ENCODE results near the gene VPS50.
A peak's percentile ranks its signal among the peaks of the same experiment; 100 is the strongest.

Gene VPS50

GRCh38 chr7:93196336-93196735, 35.8 kb upstream of the VPS50 start:
- DNase-seq (ENCODE audit: low read depth) = peak; percentile 27
- no peak for TF ChIP-seq POLR2A (IDR thresholded peaks at IDR 0.05; ENCODE audit: extremely low read depth, insufficient read length)
- TF ChIP-seq, protein P1, sequence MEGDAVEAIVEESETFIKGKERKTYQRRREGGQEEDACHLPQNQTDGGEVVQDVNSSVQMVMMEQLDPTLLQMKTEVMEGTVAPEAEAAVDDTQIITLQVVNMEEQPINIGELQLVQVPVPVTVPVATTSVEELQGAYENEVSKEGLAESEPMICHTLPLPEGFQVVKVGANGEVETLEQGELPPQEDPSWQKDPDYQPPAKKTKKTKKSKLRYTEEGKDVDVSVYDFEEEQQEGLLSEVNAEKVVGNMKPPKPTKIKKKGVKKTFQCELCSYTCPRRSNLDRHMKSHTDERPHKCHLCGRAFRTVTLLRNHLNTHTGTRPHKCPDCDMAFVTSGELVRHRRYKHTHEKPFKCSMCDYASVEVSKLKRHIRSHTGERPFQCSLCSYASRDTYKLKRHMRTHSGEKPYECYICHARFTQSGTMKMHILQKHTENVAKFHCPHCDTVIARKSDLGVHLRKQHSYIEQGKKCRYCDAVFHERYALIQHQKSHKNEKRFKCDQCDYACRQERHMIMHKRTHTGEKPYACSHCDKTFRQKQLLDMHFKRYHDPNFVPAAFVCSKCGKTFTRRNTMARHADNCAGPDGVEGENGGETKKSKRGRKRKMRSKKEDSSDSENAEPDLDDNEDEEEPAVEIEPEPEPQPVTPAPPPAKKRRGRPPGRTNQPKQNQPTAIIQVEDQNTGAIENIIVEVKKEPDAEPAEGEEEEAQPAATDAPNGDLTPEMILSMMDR (IDR thresholded peaks at IDR 0.05; ENCODE audit: low read depth, low read length) = no peak
- no peak for TF ChIP-seq MYC (IDR thresholded peaks at IDR 0.05; ENCODE audit: low read depth, low read length)
- no peak for TF ChIP-seq MAX (IDR thresholded peaks at IDR 0.05; ENCODE audit: low read depth, low read length)
- no peak overlapping the region for H3K4me3 ChIP-seq (ENCODE audit: low read depth, low read length)

DNA sequence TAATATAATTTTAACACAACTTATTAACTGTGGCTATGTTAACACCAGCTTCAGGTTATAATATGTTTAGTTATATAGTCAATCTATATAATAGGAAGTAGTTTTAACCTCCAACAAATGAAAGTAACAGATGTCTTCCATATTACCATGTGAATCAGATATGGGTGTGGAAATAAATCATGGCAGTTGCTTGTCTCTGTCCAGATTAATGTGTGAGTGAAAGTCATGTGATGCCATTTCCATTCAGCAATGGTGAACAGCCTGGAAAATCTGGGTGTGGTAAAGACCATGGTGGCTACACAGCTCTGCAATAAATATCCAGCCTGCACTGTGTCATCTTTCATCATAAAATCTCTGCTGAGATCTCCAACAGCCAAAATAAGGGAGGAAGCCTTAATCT, 33.7 kb upstream of the VPS50 start:
- H3K4me3 ChIP-seq (ENCODE audit: low read depth, low read length) = no peak overlapping the region
- TF ChIP-seq, protein P1 (IDR thresholded peaks at IDR 0.05; ENCODE audit: low read depth, low read length) = no peak
- TF ChIP-seq MYC (IDR thresholded peaks at IDR 0.05; ENCODE audit: low read depth, low read length) = no peak
- TF ChIP-seq MAX (IDR thresholded peaks at IDR 0.05; ENCODE audit: low read depth, low read length) = no peak
- no peak for TF ChIP-seq POLR2A (IDR thresholded peaks at IDR 0.05; ENCODE audit: extremely low read depth, insufficient read length)
- DNase-seq (ENCODE audit: low read depth) = no peak

DNA sequence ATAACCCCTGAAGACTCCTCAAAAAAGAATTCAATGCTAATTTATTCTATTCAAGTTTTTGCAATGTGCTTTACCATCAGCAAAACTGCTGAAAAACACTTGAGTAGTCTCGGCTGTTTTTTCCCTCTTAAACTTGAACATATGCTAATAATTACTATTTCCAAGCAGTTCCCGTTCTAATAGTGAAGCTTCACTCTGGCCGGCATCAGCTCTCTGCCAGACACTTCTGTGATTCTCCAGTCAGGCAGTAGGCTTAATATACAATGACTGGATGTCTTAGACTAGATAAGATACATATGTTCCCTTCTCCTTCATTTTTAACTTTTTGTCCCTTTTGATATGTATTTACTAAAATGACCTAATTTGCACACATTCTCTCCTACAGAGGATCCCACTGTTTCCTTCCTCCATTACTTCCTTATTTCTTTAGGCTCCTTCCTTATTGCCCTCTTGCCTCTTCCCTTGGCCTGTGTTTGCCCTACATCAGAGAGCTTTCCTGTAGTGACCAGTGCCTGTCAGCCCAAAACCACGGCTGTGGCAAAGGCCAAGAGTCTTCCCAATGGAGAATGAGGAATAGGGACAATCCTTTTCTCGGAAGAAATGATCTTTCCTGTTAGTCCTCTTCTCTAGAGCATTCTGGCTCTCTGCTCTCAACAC, 29.4 kb upstream of the VPS50 start:
- no peak overlapping the region for H3K4me3 ChIP-seq (ENCODE audit: low read depth, low read length)
- no peak for DNase-seq (ENCODE audit: low read depth)
- TF ChIP-seq MAX (IDR thresholded peaks at IDR 0.05; ENCODE audit: low read depth, low read length) (no peak), POLR2A (IDR thresholded peaks at IDR 0.05; ENCODE audit: extremely low read depth, insufficient read length) (no peak), MYC (IDR thresholded peaks at IDR 0.05; ENCODE audit: low read depth, low read length) (no peak)
- TF ChIP-seq, protein P1 (IDR thresholded peaks at IDR 0.05; ENCODE audit: low read depth, low read length) = no peak

DNA sequence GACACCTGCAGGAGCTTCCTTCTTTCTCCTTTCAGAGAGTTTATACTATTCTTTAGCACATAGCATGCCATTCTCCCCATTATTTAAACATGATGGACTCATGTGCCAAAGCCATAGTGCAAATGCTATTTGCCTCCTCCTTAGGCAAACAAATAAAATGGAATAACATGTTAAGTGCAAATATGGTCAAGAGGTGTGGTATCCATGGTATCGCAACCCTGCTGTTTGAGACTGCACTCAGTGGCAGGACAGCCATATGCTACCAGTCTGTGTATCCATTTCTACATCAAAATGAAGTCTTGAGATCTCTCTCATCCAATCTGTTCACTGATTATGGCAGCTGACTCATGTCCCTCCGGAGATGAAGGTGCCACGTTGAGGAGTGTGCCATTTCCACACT, 28.7 kb upstream of the VPS50 start:
- TF ChIP-seq POLR2A (IDR thresholded peaks at IDR 0.05; ENCODE audit: extremely low read depth, insufficient read length) = no peak
- H3K4me3 ChIP-seq (ENCODE audit: low read depth, low read length) = no peak overlapping the region
- no peak for DNase-seq (ENCODE audit: low read depth)

- no peak for DNase-seq (ENCODE audit: low read depth)
- no peak for TF ChIP-seq MYC (IDR thresholded peaks at IDR 0.05; ENCODE audit: low read depth, low read length)
- no peak overlapping the region for H3K4me3 ChIP-seq (ENCODE audit: low read depth, low read length)
Measured at GRCh38 chr7:93205046-93205445, 27.1 kb upstream of the VPS50 start.

GRCh38 chr7:93211228-93211818, 20.8 kb upstream of the VPS50 start:
- DNase-seq (ENCODE audit: low read depth) = no peak
- TF ChIP-seq MAX (IDR thresholded peaks at IDR 0.05; ENCODE audit: low read depth, low read length) (no peak), MYC (IDR thresholded peaks at IDR 0.05; ENCODE audit: low read depth, low read length) (no peak), POLR2A (IDR thresholded peaks at IDR 0.05; ENCODE audit: extremely low read depth, insufficient read length) (no peak)
- TF ChIP-seq, protein P1 (IDR thresholded peaks at IDR 0.05; ENCODE audit: low read depth, low read length) = no peak
- H3K4me3 ChIP-seq (ENCODE audit: low read depth, low read length) = no peak overlapping the region

- DNase-seq (ENCODE audit: low read depth) = no peak
- TF ChIP-seq, protein P1 (IDR thresholded peaks at IDR 0.05; ENCODE audit: low read depth, low read length) = no peak
- no peak for TF ChIP-seq POLR2A (IDR thresholded peaks at IDR 0.05; ENCODE audit: extremely low read depth, insufficient read length)
Measured at GRCh38 chr7:93212881-93213280, 19.3 kb upstream of the VPS50 start.

More at GRCh38 chr7:93212881-93213280, 19.3 kb upstream of the VPS50 start:
- no peak overlapping the region for H3K4me3 ChIP-seq (ENCODE audit: low read depth, low read length)

Measured in NB4 (cell line).